Progenitor cell of endocrine pancreas (in vitro differentiated cells): ENCODE measurements around the gene BIVM. TPM values are rescaled to one million over a fixed set of nuclear protein-coding genes. Genes with fewer than 3 reads are reported as not detected.

ENCODE experiments used
- DNase-seq: peaks from one replicate; pipeline ENCODE4 v3.0.0; 2021; ENCODE audit warnings: low spot score; ENCODE audit not compliant: unreplicated experiment
- H3K27ac Mint-ChIP-seq: 2 replicates; pipeline ENCODE4 v1.8.0; 2021; ENCODE audit warnings: mild to moderate bottlenecking, moderate library complexity, mixed read lengths
- H3K27me3 Mint-ChIP-seq: 2 replicates; pipeline ENCODE4 v1.8.0; 2021; ENCODE audit warnings: mixed read lengths
- H3K36me3 Mint-ChIP-seq: 2 replicates; pipeline ENCODE4 v1.8.0; 2022; ENCODE audit warnings: mixed read lengths; ENCODE audit not compliant: insufficient read depth
- H3K4me1 Mint-ChIP-seq: 2 replicates; pipeline ENCODE4 v1.8.0; 2021; ENCODE audit warnings: low read depth, mixed read lengths
- H3K4me3 Mint-ChIP-seq: 2 replicates; pipeline ENCODE4 v1.8.0; 2021; ENCODE audit warnings: low read depth, mild to moderate bottlenecking, moderate library complexity, mixed read lengths
- H3K9me3 Mint-ChIP-seq: 2 replicates; pipeline ENCODE4 v1.8.0; 2021; ENCODE audit warnings: low read depth, mixed read lengths
- CTCF ChIP-seq: fragments of 200-600 bp; sonication (generic); IDR thresholded peaks from one replicate; pipeline ENCODE4 v1.5.0; 2021; ENCODE audit warnings: antibody characterized with exemption, mild to moderate bottlenecking; ENCODE audit not compliant: unreplicated experiment
- total RNA-seq: library from RNA; stranded (reverse); gene quantifications from 2 replicates; pipeline ENCODE4 v1.2.1, GENCODE V29; 2021

Gene BIVM
- total RNA-seq, 1 donor from 2014 or later: 28.5 TPM

- Mint-ChIP-seq H3K9me3 (no peaks in the 10 kb centered on the region), H3K4me1 (no peaks in the 10 kb centered on the region), H3K36me3 (peaks cover 4% of the 10 kb centered on the region), H3K27me3 (no peaks in the 10 kb centered on the region), H3K27ac (no peak overlapping the region), H3K4me3 (no peak overlapping the region)
- DNase-seq: no peak
- no peak for TF ChIP-seq CTCF
These were observed 31.7 kb downstream of the BIVM start for GRCh38 chr13:102830646-102831045.

GRCh38 chr13:102836471-102836870 lies 37.6 kb downstream of the BIVM start:
- no peaks in the 10 kb centered on the region for H3K27me3 Mint-ChIP-seq
- H3K9me3 Mint-ChIP-seq: no peaks in the 10 kb centered on the region
- H3K36me3 Mint-ChIP-seq: peaks cover 13% of the 10 kb centered on the region
- no peak for TF ChIP-seq CTCF
- H3K4me3 Mint-ChIP-seq: no peak overlapping the region
- H3K27ac Mint-ChIP-seq: no peak overlapping the region
- no peak for DNase-seq
- no peaks in the 10 kb centered on the region for H3K4me1 Mint-ChIP-seq

- TF ChIP-seq CTCF: no peak
- DNase-seq: no peak
- Mint-ChIP-seq H3K9me3 (no peaks in the 10 kb centered on the region), H3K36me3 (peaks cover 13% of the 10 kb centered on the region), H3K4me1 (no peaks in the 10 kb centered on the region), H3K27me3 (no peaks in the 10 kb centered on the region), H3K27ac (no peak overlapping the region), H3K4me3 (no peak overlapping the region)
These were observed 39.4 kb downstream of the BIVM start for GRCh38 chr13:102838273-102838672.

GRCh38 chr13:102838982-102839381 lies 40.1 kb downstream of the BIVM start:
- Mint-ChIP-seq H3K36me3 (peaks cover 13% of the 10 kb centered on the region), H3K9me3 (no peaks in the 10 kb centered on the region), H3K27me3 (no peaks in the 10 kb centered on the region), H3K27ac (no peak overlapping the region), H3K4me3 (no peak overlapping the region), H3K4me1 (no peaks in the 10 kb centered on the region)
- TF ChIP-seq CTCF: no peak
- no peak for DNase-seq

- no peak for DNase-seq
- Mint-ChIP-seq H3K27me3 (no peaks in the 10 kb centered on the region), H3K4me3 (no peak overlapping the region), H3K4me1 (no peaks in the 10 kb centered on the region), H3K27ac (no peak overlapping the region), H3K9me3 (no peaks in the 10 kb centered on the region), H3K36me3 (peaks cover 11% of the 10 kb centered on the region)
- no peak for TF ChIP-seq CTCF
These were observed 40.5 kb downstream of the BIVM start for GRCh38 chr13:102839462-102839861.

GRCh38 chr13:102845289-102845629 lies 46.3 kb downstream of the BIVM start:
- peaks cover 12% of the 10 kb centered on the region for H3K4me1 Mint-ChIP-seq
- no peaks in the 10 kb centered on the region for H3K36me3 Mint-ChIP-seq

More at GRCh38 chr13:102845289-102845629, 46.3 kb downstream of the BIVM start:
- H3K27me3 Mint-ChIP-seq: no peaks in the 10 kb centered on the region
- no peaks in the 10 kb centered on the region for H3K9me3 Mint-ChIP-seq
- H3K27ac Mint-ChIP-seq: peak overlapping the region; percentile 97
- no peak for DNase-seq
- no peak for TF ChIP-seq CTCF
- H3K4me3 Mint-ChIP-seq: peak overlapping the region; percentile 94
